Epithelial cell of proximal tubule (primary cell): ENCODE measurements around the gene LARP1B. TPM values are rescaled to one million over a fixed set of nuclear protein-coding genes. Genes with fewer than 3 reads are reported as not detected.
"Not testable (repeated sequence)": the region's sequence is repeated elsewhere in the genome, so short reads cannot be mapped to it uniquely, and the experiment has no call there.

Experiments used
- DNase-seq: peaks from one replicate; pipeline ENCODE4 v3.0.0-alpha.2; 2011; ENCODE audit warnings: low read depth
- H3K4me3 ChIP-seq: 2 replicates; pipeline ENCODE4 v1.5.1; 2011; ENCODE audit warnings: low read depth, mild to moderate bottlenecking, low read length
- total RNA-seq: library from RNA; depleted of rRNA; stranded (reverse); fragments of >200 nt; gene quantifications from 2 replicates; pipeline ENCODE4 v1.2.3, GENCODE V29; 2015
- TF ChIP-seq, protein P1 (sequence below): conservative IDR thresholded peaks from 2 replicates; pipeline ENCODE4 v1.5.1; 2012; ENCODE audit warnings: low read depth, mild to moderate bottlenecking, low read length

The LARP1B gene
- total RNA-seq, 1 donor from 2014 or later = 25.7 TPM

DNA sequence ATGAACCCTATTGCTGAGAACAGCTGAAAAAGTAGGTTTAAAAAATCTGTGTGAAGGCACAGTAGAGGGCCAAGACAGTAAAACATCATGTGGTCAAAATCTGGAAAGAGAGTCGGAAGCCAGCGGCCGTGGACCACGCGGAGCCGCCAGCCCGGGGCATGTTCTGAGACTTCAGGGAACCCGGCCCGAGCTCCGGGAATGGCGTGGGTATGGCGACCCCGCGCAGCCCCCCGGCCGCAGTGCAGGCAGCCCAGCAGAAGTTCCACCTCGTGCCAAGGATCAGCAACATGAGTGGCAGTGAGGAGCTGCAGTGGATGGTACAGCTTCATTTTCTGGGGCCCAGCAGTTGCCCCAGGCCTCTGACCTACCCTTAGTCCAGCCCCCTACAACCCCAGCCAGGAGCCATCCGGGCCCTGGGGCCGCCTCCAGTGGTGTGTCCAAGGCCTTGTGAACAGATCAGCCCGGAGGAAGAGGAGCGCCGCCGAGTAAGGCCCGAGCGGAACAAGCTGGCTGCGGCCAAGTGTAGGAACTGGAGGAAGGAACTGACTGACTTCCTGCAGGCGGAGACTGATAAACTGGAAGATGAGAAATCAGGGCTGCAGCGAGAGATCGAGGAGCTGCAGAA lies 94.2 kb downstream of the LARP1B start:
- no peak for DNase-seq
- TF ChIP-seq, protein P1, sequence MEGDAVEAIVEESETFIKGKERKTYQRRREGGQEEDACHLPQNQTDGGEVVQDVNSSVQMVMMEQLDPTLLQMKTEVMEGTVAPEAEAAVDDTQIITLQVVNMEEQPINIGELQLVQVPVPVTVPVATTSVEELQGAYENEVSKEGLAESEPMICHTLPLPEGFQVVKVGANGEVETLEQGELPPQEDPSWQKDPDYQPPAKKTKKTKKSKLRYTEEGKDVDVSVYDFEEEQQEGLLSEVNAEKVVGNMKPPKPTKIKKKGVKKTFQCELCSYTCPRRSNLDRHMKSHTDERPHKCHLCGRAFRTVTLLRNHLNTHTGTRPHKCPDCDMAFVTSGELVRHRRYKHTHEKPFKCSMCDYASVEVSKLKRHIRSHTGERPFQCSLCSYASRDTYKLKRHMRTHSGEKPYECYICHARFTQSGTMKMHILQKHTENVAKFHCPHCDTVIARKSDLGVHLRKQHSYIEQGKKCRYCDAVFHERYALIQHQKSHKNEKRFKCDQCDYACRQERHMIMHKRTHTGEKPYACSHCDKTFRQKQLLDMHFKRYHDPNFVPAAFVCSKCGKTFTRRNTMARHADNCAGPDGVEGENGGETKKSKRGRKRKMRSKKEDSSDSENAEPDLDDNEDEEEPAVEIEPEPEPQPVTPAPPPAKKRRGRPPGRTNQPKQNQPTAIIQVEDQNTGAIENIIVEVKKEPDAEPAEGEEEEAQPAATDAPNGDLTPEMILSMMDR = no peak
- H3K4me3 ChIP-seq = no peak overlapping the region

DNA sequence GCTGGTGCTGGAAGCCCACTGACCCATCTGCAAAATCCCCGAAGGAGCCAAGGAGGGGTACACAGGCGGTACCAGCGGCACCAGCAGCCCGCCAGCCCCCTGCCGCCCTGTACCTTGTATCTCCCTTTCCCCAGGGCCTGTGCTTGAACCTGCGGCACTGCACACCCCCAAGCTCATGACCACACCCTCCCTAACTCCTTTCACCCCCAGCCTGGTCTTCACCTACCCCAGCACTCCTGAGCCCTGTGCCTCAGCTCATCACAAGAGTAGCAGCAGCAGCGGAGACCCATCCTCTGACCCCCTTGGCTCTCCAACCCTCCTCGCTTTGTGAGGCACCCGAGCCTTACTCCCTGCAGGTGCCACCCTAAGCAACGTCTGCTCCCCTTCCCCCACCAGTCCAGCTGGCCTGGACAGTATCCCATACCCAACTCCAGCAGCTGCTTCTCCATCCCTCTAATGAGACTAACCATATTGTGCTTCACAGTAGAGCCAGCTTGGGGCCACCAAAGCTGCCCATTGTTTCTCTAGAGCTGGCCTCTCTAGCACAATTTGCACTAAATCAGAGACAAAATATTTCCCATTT lies 94.9 kb downstream of the LARP1B start:
- DNase-seq = no peak
- H3K4me3 ChIP-seq = no peak overlapping the region
- TF ChIP-seq, protein P1 = no peak

DNA sequence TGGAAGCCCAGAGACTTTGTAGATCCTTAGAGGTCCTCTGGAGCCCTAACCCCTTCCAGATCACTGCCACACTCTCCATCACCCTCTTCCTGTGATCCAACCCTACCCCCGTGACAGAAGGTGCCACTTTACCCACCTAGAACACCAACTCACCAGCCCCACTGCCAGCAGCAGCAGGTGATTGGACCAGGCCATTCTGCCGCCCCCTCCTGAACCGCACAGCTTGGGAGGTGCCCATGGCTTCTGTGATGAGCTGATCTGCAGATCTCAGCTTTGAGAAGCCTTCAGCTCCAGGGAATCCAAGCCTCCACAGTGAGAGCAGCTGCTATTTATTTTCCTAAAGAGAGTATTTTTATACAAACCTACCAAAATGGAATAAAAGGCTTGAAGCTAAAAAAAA lies 95.4 kb downstream of the LARP1B start:
- not testable (repeated sequence) for DNase-seq, H3K4me3 ChIP-seq

DNA sequence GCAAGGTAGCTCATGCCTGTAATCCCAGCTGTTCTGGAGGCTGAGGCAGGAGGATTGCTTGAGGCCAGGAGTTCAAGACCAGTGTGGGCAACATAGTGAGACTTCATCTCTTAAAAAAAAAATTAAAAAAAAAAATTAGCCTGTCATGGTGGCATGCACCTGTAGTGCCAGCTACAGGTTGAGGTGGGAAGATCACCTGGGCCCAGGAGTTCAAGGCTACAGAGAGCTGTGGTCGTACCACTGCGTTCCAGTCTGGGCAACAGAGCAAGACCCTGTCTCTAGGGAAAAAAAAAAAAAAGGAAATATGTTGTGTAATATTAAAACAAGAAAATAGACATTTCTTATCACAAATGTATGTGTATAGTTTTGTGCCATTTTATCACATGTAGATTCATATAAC lies 97.8 kb downstream of the LARP1B start:
- no peak overlapping the region for H3K4me3 ChIP-seq
- TF ChIP-seq, protein P1 = peak; percentile 17
- DNase-seq = no peak

DNA sequence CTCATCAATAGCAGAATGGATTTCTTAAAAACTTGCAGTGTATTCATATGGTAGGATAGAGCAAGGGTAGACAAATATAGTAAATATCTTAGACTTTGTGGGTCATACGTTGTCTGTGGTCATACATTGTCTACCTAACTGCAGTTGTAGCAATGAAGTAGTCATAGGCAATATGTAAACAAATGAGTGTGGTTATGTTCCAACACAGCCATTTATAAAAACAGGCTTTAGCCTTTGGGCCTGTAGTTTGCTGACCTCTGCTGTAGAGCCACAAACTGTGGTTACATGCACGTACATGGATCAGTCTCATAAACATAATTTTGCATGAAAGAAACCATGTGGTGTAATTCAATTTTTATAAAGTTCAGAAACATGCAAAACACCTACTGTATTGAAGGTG lies 98.9 kb downstream of the LARP1B start:
- TF ChIP-seq, protein P1 = peak; percentile 9
- H3K4me3 ChIP-seq = no peak overlapping the region
- DNase-seq = no peak

DNA sequence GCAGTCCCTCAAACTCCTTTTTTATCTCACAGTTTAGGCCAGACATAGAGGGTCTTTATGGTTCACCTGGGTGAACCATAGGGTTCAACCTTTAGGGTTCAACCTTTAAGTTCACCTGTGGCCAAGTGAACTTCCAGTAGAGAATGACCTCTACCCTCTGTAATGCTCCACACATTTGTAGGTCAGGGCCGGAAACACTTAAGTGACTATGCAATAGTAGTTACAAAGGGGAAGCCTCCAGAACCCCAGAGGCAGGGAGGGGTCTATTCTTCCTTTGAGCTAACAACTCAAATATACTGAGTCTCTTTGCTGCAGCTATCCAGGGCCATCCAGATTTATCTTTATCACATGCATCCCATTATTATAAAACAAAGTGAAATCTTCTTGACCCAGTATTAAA lies 100.0 kb downstream of the LARP1B start:
- TF ChIP-seq, protein P1 = no peak
- no peak for DNase-seq
- no peak overlapping the region for H3K4me3 ChIP-seq

DNA sequence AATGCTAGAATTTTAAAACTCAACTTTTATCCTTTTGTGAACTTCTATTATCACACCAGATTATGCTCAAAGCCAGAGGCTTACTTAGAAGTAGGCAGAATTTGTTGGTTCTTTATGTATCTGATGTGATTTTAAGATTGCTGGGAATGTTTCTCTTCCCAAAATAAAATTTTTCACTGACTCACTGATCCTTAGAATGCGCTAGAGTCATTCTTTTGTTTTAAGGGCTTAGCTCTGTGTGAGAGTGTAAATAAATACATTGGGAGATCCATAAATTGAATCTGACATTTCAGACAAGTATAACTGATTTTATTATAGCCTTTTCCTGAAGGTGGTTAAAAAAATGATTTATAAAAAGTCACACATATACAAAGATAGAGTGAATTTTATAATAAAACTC lies 101.3 kb downstream of the LARP1B start:
- H3K4me3 ChIP-seq = no peak overlapping the region
- DNase-seq = no peak
- TF ChIP-seq, protein P1 = no peak
